SU-DHL-6 (cell line): ENCODE data around the gene ADK.

ENCODE experiments used
- H2AFZ ChIP-seq: fragments of 200-600 bp; sonication (generic); 2 replicates; pipeline ENCODE4 v1.6.1; 2014; ENCODE audit warnings: low read depth, mild to moderate bottlenecking, moderate library complexity, mixed read lengths, antibody characterized with exemption, low read length; ENCODE audit not compliant: severe bottlenecking
- H3F3A ChIP-seq: fragments of 200-600 bp; shearing (Covaris generic); 2 replicates; pipeline ENCODE4 v1.6.0; 2016; ENCODE audit warnings: antibody characterized with exemption, mild to moderate bottlenecking; ENCODE audit not compliant: insufficient read depth
- H3K27ac ChIP-seq: fragments of 200-600 bp; sonication (generic); 2 replicates; pipeline ENCODE4 v1.5.1; 2016; ENCODE audit warnings: low read depth, mild to moderate bottlenecking, low read length, moderate library complexity, mixed read lengths
- H3K27me3 ChIP-seq: fragments of 200-600 bp; sonication (generic), shearing (Covaris generic); 2 replicates; pipeline ENCODE4 v1.6.0; 2014; ENCODE audit warnings: mild to moderate bottlenecking, low read length
- H3K36me3 ChIP-seq: fragments of 200-600 bp; sonication (generic); 2 replicates; pipeline ENCODE4 v1.6.1; 2014; ENCODE audit warnings: mild to moderate bottlenecking, low read length, mixed read lengths
- H3K4me2 ChIP-seq: fragments of 300-600, 200-600 bp; shearing (Covaris generic), sonication (generic); 2 replicates; pipeline ENCODE4 v1.6.0; 2014; ENCODE audit warnings: low read length, low read depth, mild to moderate bottlenecking; ENCODE audit not compliant: poor library complexity, severe bottlenecking
- H3K4me3 ChIP-seq: fragments of 200-600 bp; sonication (generic); 2 replicates; pipeline ENCODE4 v1.5.1; 2014; ENCODE audit warnings: antibody characterized with exemption, low read length, mild to moderate bottlenecking, mixed read lengths; ENCODE audit not compliant: insufficient read depth, poor library complexity, severe bottlenecking
- H3K79me2 ChIP-seq: fragments of 200-600 bp; sonication (generic); 2 replicates; pipeline ENCODE4 v1.6.1; 2014; ENCODE audit warnings: mild to moderate bottlenecking, low read length, moderate library complexity; ENCODE audit not compliant: insufficient read depth
- H3K9ac ChIP-seq: fragments of 200-600 bp; sonication (generic); 2 replicates; pipeline ENCODE4 v1.7.0; 2014; ENCODE audit warnings: mild to moderate bottlenecking, low read length
- H3K9me2 ChIP-seq: fragments of 200-600 bp; sonication (generic); replicated peaks from 2 replicates; pipeline ENCODE4 v1.6.1; 2014; ENCODE audit warnings: low read length; ENCODE audit not compliant: insufficient read depth
- H3K9me3 ChIP-seq: fragments of 200-600 bp; sonication (generic); 2 replicates; pipeline ENCODE4 v1.6.1; 2014; ENCODE audit warnings: low read length, mixed read lengths; ENCODE audit not compliant: insufficient read depth
- H4K20me1 ChIP-seq: fragments of 200-600 bp; sonication (generic); 2 replicates; pipeline ENCODE4 v1.6.1; 2014; ENCODE audit warnings: low read depth, mild to moderate bottlenecking, antibody characterized with exemption, low read length, moderate library complexity, mixed read lengths
- EZH2phosphoT487 ChIP-seq: fragments of 200-600 bp; sonication (generic), shearing (Covaris generic); conservative IDR thresholded peaks from 2 replicates; pipeline ENCODE4 v1.6.1; 2018; ENCODE audit warnings: mild to moderate bottlenecking, antibody characterized with exemption, low read length, moderate library complexity, mixed read lengths
- TF ChIP-seq, protein P1 (sequence below): fragments of 200-600 bp; sonication (generic); IDR thresholded peaks from one replicate; pipeline ENCODE4 v1.5.1; 2017; ENCODE audit warnings: antibody characterized with exemption, mild to moderate bottlenecking, low read length, moderate library complexity; ENCODE audit not compliant: insufficient read depth, poor library complexity, severe bottlenecking

ADK gene

GRCh38 chr10:74290708-74291107 is 139.7 kb downstream of the ADK start:
- Histone ChIP-seq H3F3A (0 out of 2 replicates have a peak, but pooled peaks cover 3% of the 10 kb centered on the region), H3K9ac (no peak overlapping the region), H3K36me3 (no peaks in the 10 kb centered on the region), H3K79me2 (no peaks in the 10 kb centered on the region), H3K27ac (no peak overlapping the region), H4K20me1 (no peaks in the 10 kb centered on the region), H3K4me2 (no peak overlapping the region), H3K9me2 (no peaks in the 10 kb centered on the region), H2AFZ (no peak overlapping the region), H3K4me3 (no peak overlapping the region), H3K9me3 (no peaks in the 10 kb centered on the region), H3K27me3 (no peaks in the 10 kb centered on the region)
- TF ChIP-seq EZH2phosphoT487 = no peak
- TF ChIP-seq, protein P1, sequence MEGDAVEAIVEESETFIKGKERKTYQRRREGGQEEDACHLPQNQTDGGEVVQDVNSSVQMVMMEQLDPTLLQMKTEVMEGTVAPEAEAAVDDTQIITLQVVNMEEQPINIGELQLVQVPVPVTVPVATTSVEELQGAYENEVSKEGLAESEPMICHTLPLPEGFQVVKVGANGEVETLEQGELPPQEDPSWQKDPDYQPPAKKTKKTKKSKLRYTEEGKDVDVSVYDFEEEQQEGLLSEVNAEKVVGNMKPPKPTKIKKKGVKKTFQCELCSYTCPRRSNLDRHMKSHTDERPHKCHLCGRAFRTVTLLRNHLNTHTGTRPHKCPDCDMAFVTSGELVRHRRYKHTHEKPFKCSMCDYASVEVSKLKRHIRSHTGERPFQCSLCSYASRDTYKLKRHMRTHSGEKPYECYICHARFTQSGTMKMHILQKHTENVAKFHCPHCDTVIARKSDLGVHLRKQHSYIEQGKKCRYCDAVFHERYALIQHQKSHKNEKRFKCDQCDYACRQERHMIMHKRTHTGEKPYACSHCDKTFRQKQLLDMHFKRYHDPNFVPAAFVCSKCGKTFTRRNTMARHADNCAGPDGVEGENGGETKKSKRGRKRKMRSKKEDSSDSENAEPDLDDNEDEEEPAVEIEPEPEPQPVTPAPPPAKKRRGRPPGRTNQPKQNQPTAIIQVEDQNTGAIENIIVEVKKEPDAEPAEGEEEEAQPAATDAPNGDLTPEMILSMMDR = no peak

GRCh38 chr10:74292871-74293427 is 141.9 kb downstream of the ADK start:
- no peaks in the 10 kb centered on the region for H3K36me3 ChIP-seq
- H3K79me2 ChIP-seq = no peaks in the 10 kb centered on the region
- no peak overlapping the region for H2AFZ ChIP-seq
- no peaks in the 10 kb centered on the region for H3K9me2 ChIP-seq
- H3K9me3 ChIP-seq = no peaks in the 10 kb centered on the region
- no peak overlapping the region for H3K27ac ChIP-seq
- H3K27me3 ChIP-seq = no peaks in the 10 kb centered on the region
- no peak overlapping the region for H3K9ac ChIP-seq
- no peak overlapping the region for H3K4me3 ChIP-seq
- H4K20me1 ChIP-seq = no peaks in the 10 kb centered on the region
- H3F3A ChIP-seq = 0 out of 2 replicates have a peak, but pooled peaks cover 3% of the 10 kb centered on the region
- TF ChIP-seq, protein P1 = no peak
- no peak for TF ChIP-seq EZH2phosphoT487
- no peak overlapping the region for H3K4me2 ChIP-seq

- TF ChIP-seq, protein P1 = no peak
- no peak for TF ChIP-seq EZH2phosphoT487
- H3K9me2 ChIP-seq = no peaks in the 10 kb centered on the region
- no peaks in the 10 kb centered on the region for H3K27me3 ChIP-seq
- no peak overlapping the region for H3K27ac ChIP-seq
- no peaks in the 10 kb centered on the region for H3K9me3 ChIP-seq
- no peak overlapping the region for H2AFZ ChIP-seq
- no peak overlapping the region for H3K9ac ChIP-seq
- no peaks in the 10 kb centered on the region for H3K36me3 ChIP-seq
- no peak overlapping the region for H3K4me3 ChIP-seq
- H3F3A ChIP-seq = 0 out of 2 replicates have a peak, but pooled peaks cover 3% of the 10 kb centered on the region
- no peaks in the 10 kb centered on the region for H4K20me1 ChIP-seq
- no peak overlapping the region for H3K4me2 ChIP-seq
- H3K79me2 ChIP-seq = no peaks in the 10 kb centered on the region
These were observed 142.8 kb downstream of the ADK start for GRCh38 chr10:74293686-74294371.
